Activated naive CD8-positive, alpha-beta T cell treated with anti-CD3 and anti-CD28 coated beads, Interleukin-2, amount 10 ng/mL, durations not matched to agents 7 days and 5 days (primary cell): ENCODE results near the gene RCOR1. TPM values are rescaled to one million over a fixed set of nuclear protein-coding genes. Genes with fewer than 3 reads are reported as not detected.
"Not testable (repeated sequence)": the region's sequence is repeated elsewhere in the genome, so short reads cannot be mapped to it uniquely, and the experiment has no call there.

Experiments
- ATAC-seq: fragments of 150-1000 bp; cut with Tn5 transposase; one replicate; pipeline ENCODE4 v1.10.0; 2021; ENCODE audit warnings: low read depth, moderate library complexity
- POLR2A ChIA-PET: fragments of 350-600 bp; sonication (Branson Sonifier 250); formaldehyde crosslinking; loops from one replicate; lab custom pipeline; 2021; ENCODE audit warnings: antibody characterized with exemption; lab: Charles Lee
- DNase-seq: peaks from one replicate; pipeline ENCODE4 v3.0.0; 2021
- H3K27ac Mint-ChIP-seq: one replicate; pipeline ENCODE4 v1.8.0; 2022; ENCODE audit warnings: mild to moderate bottlenecking, mixed read lengths
- H3K27me3 Mint-ChIP-seq: one replicate; pipeline ENCODE4 v1.8.0; 2022; ENCODE audit warnings: mild to moderate bottlenecking, moderate library complexity, mixed read lengths
- H3K36me3 Mint-ChIP-seq: one replicate; pipeline ENCODE4 v1.8.0; 2021; ENCODE audit warnings: mild to moderate bottlenecking, mixed read lengths
- H3K4me1 Mint-ChIP-seq: one replicate; pipeline ENCODE4 v1.8.0; 2021; ENCODE audit warnings: mixed read lengths
- H3K4me3 Mint-ChIP-seq: one replicate; pipeline ENCODE4 v1.8.0; 2022; ENCODE audit warnings: mild to moderate bottlenecking, moderate library complexity, mixed read lengths
- H3K9me3 Mint-ChIP-seq: one replicate; pipeline ENCODE4 v1.8.0; 2021; ENCODE audit warnings: mixed read lengths
- total RNA-seq, 2 experiments: library from RNA; stranded (reverse); gene quantifications; one replicate each; pipeline ENCODE4 v1.2.3, GENCODE V29; 2021

Gene RCOR1
- total RNA-seq, 2 experiments from 2014 or later, result 21.7 to 24.3 TPM

DNA sequence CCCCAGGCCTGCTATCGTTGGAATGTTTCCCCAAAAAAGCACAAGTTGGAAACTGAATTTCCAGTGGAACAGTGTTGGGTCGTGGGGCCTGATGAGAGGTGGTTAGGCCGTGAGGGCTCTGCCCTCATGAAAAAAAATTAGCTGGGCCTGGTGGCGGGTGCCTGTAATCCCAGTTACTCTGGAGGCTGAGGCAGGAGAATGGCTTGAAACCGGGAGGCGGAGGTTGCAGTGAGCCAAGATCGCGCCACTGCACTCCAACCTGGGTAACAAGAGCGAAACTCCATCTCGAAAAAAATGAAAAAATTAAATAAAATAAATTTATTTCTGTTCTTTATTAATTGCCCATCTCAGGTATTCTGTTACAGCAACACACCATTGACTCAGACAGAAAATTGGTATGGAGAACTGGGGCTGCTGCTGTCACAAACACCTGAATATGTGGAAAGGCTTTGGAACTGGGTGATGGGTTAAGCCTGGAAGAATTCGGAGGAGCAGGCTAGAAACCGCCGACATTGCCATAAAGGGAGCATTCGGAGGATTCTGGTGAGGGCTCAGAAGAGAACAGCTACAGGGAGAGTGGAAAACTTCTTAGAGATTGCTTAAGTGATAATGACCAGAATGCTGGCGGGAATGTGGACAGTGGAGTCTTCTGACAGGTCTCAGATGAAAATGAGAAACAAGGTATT is 17.1 kb upstream of the RCOR1 start:
- POLR2A ChIA-PET, result interaction anchor here (0.9 kb wide), 1 partner anchor 16 kb away, joined by 4 read pairs; no protein-coding TSS in a partner anchor
- Mint-ChIP-seq H3K4me1 (peaks cover 4% of the 10 kb centered on the region), H3K36me3 (no peaks in the 10 kb centered on the region), H3K9me3 (no peaks in the 10 kb centered on the region), H3K27me3 (peaks cover 3% of the 10 kb centered on the region), H3K4me3 (no peak overlapping the region), H3K27ac (no peak overlapping the region)
- DNase-seq (no peak), ATAC-seq (no peak)

DNA sequence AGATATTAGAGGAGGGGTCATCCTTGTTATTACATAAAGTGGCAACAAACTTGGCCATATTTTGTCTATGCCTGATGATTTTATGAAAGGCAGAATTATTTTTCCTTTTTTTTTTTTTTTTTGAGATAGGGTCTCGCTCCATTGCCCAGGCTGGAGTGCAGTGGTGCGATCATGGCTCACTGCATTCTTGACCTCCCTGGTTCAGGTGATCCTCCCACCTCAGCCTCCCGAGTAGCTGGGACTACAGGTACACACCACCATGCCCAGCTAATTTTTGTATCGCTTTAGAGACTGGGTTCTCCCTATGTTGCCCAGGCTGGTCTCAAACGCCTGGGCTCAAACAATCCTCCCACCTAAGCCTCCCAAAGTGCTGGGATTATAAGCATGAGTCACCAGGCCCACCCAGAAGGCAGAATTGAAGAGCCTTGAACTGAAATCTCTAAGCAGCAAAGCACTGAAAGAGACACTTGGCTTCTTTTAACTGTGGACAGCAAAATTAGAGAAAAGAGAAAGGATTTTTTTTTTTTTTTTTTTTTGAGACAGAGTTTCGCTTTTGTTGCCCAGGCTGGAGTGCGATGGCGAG is 16.5 kb upstream of the RCOR1 start:
- POLR2A ChIA-PET, H3K4me3 Mint-ChIP-seq, DNase-seq, ATAC-seq, H3K4me1 Mint-ChIP-seq, H3K9me3 Mint-ChIP-seq, H3K27me3 Mint-ChIP-seq, H3K27ac Mint-ChIP-seq, H3K36me3 Mint-ChIP-seq: not testable (repeated sequence)

DNA sequence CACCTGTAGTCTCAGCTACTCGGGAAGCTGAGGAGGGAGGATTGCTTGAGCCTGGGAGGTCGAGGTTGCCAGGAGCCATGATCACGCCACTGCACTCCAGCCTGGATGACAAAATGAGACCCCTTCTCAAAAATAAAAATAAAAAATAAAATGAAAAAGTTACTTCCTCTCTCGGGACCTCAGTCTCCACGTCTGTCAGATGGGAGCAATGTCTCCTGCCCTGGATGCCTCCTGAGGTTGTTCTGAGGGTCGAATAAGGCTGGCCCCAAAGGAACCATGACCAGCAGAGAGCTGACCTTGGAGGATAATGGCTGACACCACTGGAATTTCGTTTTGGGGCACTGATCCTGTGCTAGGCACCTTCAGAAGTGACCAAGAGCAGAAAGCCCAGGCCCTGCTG is 13.6 kb upstream of the RCOR1 start:
- Mint-ChIP-seq H3K4me3 (no peak overlapping the region), H3K36me3 (no peaks in the 10 kb centered on the region), H3K27ac (no peak overlapping the region), H3K4me1 (peaks cover 2% of the 10 kb centered on the region), H3K9me3 (no peaks in the 10 kb centered on the region), H3K27me3 (peaks cover 3% of the 10 kb centered on the region)
- DNase-seq (no peak), ATAC-seq (no peak)
- POLR2A ChIA-PET, result no interaction called here

DNA sequence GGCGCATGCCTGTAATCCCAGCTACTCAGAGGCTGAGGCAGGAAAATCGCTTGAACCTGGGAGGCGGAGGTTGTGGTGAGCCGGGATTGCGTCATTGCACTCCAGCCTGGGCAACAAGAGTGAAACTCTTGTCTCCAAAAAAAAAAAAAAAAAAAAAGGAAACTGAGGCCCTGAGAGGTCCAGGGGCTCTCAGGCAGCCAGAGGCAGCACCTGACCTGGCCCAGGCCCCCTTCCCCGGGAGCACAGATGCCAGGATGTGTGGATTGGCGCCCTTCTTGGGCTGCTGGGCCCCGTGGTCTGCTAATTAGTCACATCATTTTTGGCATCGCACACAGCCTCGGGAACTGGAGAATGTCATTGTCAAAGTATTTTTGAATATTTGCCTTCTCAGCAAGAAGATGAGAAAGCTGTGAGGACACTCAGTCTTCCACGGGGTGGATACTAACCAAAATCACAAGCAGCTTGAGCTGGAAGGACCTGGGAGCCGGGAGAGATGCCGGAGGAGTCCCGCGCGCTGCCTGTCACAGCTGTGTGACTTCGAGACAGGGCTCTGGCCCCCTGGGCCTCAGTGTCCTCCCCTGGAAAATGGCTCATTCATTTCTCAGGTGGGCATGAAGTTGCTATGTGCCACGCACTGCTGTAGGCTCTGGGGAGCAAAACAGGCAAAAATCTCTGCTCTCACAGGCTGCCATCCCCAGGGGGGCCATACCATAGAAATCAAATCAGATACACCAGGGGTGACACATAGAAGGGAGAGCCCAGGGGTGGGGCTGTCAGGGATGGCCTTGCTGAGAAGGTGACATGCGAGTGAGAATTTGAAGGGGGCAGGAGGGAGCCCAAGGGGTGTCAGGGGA is 12.5 kb upstream of the RCOR1 start:
- Mint-ChIP-seq H3K4me1 (no peaks in the 10 kb centered on the region), H3K27me3 (peaks cover 3% of the 10 kb centered on the region), H3K36me3 (no peaks in the 10 kb centered on the region), H3K27ac (no peak overlapping the region), H3K9me3 (no peaks in the 10 kb centered on the region), H3K4me3 (no peak overlapping the region)
- ATAC-seq (no peak), DNase-seq (no peak)
- POLR2A ChIA-PET, result interaction anchor here (0.7 kb wide), 1 partner anchor 8 kb away, joined by 3 read pairs; no protein-coding TSS in a partner anchor

DNA sequence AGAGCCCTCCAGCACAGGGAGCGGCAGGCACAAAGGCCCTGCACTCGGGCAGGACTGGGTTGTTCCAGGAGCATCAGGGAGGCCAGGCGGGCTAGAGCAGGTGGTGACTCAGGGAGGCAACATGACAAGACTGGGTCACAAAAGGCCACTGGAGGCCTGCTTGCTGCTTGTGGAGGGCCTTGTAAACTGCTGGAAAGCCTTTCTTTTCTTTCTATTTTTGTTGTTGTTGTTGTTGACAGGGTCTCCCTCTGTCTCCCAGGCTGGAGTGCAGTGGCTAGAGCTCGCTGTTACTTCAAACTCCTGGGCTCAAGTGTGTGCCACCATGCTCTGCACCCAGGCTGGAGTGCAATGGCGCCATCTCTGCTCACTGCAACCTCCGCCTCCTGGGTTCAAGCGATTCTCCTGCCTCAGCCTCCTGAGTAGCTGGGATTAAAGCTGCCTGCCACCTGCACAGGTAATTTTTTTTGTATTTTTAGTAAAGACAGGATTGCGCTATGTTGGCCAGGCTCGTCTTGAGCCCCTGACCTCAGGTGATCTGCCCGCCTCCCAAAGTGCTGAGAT is 11.8 kb upstream of the RCOR1 start:
- POLR2A ChIA-PET, result no interaction called here
- no peak for ATAC-seq
- H3K27me3 Mint-ChIP-seq, result peaks cover 3% of the 10 kb centered on the region
- no peaks in the 10 kb centered on the region for H3K9me3 Mint-ChIP-seq
- H3K4me1 Mint-ChIP-seq, result no peaks in the 10 kb centered on the region
- no peaks in the 10 kb centered on the region for H3K36me3 Mint-ChIP-seq
- H3K27ac Mint-ChIP-seq, result no peak overlapping the region
- DNase-seq, result no peak
- H3K4me3 Mint-ChIP-seq, result no peak overlapping the region

DNA sequence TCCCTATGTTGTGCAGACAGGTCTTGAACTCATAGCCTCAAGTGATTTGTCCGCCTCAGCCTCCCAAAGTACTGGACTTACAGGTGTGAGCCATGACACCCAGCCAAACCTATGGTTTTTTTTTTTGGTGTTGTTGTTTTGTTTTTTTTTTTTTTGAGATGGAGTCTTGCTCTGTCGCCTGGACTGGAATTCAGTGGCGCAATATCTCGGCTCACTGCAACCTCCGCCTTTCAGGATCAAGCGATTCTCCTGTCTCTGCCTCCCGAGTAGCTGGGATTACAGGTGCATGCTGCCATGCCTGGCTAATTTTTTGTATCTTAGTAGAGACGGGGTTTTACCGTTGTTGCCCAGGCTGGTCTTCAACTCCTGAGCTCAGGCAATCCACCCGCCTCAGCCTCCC is 11.3 kb upstream of the RCOR1 start:
- H3K36me3 Mint-ChIP-seq, result no peaks in the 10 kb centered on the region
- H3K9me3 Mint-ChIP-seq, result no peaks in the 10 kb centered on the region
- POLR2A ChIA-PET, result no interaction called here
- no peaks in the 10 kb centered on the region for H3K4me1 Mint-ChIP-seq
- H3K27me3 Mint-ChIP-seq, result peaks cover 3% of the 10 kb centered on the region
- no peak for DNase-seq
- no peak for ATAC-seq
- no peak overlapping the region for H3K4me3 Mint-ChIP-seq
- no peak overlapping the region for H3K27ac Mint-ChIP-seq

DNA sequence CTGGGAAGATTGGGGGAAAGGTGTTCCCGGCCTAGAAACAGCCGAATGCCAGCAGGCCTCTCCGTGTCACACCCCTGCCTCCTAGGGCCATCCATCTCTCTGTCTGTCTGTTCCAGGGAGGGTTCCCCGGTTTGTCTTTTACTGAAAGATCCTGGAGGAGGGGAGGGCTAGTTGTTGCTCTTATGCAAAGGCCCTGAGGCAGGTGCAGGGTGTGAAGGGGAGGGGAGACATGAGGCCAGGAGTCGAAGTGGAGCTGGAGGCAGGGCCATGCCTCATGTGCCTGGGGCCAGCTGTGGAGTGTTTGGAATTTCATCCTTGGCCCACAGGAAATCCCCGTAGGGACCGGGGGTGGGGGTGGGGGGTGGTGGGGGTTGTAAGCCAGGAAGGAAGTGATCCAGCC is 8.7 kb upstream of the RCOR1 start:
- POLR2A ChIA-PET, result no interaction called here
- Mint-ChIP-seq H3K4me1 (no peaks in the 10 kb centered on the region), H3K27me3 (peaks cover 8% of the 10 kb centered on the region), H3K9me3 (no peaks in the 10 kb centered on the region), H3K27ac (no peak overlapping the region), H3K36me3 (no peaks in the 10 kb centered on the region), H3K4me3 (no peak overlapping the region)
- DNase-seq (no peak), ATAC-seq (no peak)

DNA sequence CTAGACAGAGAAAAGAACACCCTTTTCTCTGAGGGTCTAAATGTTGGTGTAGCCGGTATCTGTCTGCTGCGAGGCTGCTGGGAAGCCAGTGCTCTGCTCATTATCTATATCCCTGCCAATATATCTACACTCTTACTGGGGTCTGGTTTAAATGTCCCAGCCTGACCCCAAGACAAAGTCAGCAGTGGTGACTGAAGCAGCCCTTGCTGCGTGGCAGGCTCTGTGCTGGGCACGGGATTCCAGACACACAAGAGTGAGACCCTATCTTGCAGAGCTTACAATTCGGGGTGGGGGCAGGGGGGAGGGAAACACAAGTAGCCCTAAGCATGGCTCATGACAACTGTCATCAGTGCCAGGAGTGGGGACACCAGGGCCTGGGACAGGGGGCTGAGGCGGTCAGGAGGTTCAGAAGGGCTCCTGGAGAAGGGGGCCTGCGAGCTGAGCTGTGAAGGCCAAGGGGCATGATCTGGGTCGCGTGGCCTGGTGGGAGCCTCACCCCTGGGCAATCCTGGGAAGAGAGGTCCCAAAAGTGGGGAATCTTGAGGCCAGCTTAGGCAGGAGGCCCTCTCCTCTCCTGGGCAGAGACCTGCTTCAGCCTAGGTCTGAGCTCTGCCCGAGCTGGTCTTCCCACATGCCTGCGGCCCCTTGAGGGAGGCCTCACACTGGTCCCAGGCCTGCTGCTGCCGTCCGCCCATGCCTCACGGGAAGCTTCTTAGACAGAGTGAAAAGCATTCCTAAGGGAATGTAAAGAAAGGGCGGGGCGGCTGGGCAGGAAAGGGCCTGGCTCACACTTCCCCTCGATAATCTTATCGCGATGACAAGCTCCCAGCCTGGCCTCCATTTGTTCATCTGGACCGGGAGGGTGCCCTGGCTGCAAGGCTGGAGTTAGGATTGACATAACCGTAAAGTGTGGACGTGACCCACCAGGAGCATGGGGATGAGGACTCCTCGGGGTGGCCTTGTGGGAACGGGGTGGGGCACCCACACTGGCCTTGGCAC is 7.3 kb upstream of the RCOR1 start:
- no peaks in the 10 kb centered on the region for H3K9me3 Mint-ChIP-seq
- POLR2A ChIA-PET, result interaction anchor here (0.6 to 0.8 kb wide), 2 partner anchors 14 to 267 kb away, joined by 3 to 4 read pairs; no protein-coding TSS in a partner anchor
- H3K4me3 Mint-ChIP-seq, result no peak overlapping the region
- no peak overlapping the region for H3K27ac Mint-ChIP-seq
- no peaks in the 10 kb centered on the region for H3K4me1 Mint-ChIP-seq
- no peak for DNase-seq
- H3K27me3 Mint-ChIP-seq, result peaks cover 8% of the 10 kb centered on the region
- no peak for ATAC-seq
- no peaks in the 10 kb centered on the region for H3K36me3 Mint-ChIP-seq

DNA sequence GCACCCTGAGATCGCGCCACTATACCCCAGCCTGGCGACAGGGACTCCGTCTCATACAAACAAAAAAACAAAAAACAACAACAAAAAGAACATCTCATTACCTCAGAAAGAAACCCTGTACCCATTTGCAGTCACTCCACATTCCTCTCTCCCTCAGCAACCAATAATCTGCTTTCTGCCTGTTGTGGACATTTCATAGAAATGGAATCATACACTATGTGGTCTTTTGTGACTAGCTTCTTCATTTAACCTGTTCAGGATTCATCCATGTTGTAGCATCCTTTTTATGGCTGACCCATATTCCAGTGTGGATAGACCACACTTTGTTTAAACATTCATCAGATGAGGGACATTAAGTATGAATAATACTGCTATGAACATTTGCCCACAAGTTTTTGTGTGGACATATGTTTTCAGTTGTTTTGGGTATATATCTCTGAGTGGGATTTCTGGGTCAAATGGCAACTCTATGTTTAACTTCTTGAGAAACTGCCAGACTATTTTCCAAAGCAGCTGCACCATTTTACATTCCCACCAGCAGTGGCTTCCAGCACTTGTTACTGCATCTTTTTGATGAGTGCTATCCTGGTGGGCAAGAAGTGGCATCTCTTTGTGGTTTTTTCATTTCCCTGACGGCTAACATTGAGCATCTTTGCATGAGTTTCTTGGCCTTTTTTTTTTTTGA is 5.9 kb upstream of the RCOR1 start:
- Mint-ChIP-seq H3K4me1 (no peaks in the 10 kb centered on the region), H3K27ac (no peak overlapping the region), H3K27me3 (peaks cover 8% of the 10 kb centered on the region), H3K9me3 (no peaks in the 10 kb centered on the region), H3K4me3 (no peak overlapping the region), H3K36me3 (no peaks in the 10 kb centered on the region)
- POLR2A ChIA-PET, result no interaction called here
- DNase-seq, result no peak
- no peak for ATAC-seq

DNA sequence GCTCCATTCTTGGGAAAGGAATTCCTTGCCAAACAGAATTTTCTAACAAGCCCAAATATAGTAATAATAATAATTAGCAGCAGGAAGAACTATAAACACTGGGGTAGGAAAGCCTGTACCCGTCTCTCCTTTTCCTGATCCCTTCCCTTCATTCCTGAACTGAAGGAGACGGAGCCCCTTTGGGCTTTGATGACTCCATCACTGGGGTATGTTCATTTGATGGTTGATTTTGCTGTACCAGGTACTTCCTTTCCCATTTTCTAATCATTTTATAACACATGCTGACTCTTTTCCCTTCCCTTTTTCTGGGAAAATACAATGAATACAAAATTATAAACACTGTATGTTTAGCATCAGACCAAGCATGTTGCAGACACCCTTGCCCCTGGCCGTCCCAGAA is 3.6 kb upstream of the RCOR1 start:
- POLR2A ChIA-PET, result no interaction called here
- Mint-ChIP-seq H3K27me3 (peaks cover 8% of the 10 kb centered on the region), H3K36me3 (peaks cover 2% of the 10 kb centered on the region), H3K4me1 (peaks cover 2% of the 10 kb centered on the region), H3K4me3 (no peak overlapping the region), H3K27ac (no peak overlapping the region), H3K9me3 (no peaks in the 10 kb centered on the region)
- ATAC-seq (no peak), DNase-seq (no peak)

DNA sequence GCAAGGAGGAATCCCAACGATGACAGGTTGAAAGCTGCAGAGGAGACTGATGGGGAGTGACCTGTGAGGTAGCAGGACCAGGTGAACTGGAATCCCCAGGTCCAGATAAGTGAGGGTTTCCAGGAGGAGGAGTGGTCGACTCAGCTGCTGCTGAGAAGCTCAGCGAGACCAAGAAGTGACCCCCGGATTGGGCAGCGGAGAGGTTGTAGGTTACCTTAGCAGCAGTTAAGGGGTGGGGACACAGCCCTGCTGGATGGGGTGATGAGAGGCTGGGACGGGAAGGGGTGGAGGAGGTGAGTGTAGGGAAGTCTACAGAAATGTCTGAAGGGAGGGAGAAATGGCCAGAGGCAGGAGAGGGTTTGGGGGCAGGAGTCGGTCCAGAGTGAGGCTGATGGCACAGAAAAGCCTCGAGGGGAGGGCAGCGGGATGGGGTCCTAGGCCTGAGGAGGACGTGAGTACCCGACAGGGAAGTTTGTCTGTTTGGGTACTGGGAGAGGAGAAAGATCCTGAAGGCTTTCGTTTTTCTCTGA is 2.6 kb upstream of the RCOR1 start:
- Mint-ChIP-seq H3K36me3 (peaks cover 2% of the 10 kb centered on the region), H3K9me3 (no peaks in the 10 kb centered on the region), H3K4me1 (peaks cover 12% of the 10 kb centered on the region), H3K4me3 (peak overlapping the region; percentile 2), H3K27me3 (peaks cover 8% of the 10 kb centered on the region), H3K27ac (no peak overlapping the region)
- DNase-seq, result no peak
- POLR2A ChIA-PET, result no interaction called here
- no peak for ATAC-seq

DNA sequence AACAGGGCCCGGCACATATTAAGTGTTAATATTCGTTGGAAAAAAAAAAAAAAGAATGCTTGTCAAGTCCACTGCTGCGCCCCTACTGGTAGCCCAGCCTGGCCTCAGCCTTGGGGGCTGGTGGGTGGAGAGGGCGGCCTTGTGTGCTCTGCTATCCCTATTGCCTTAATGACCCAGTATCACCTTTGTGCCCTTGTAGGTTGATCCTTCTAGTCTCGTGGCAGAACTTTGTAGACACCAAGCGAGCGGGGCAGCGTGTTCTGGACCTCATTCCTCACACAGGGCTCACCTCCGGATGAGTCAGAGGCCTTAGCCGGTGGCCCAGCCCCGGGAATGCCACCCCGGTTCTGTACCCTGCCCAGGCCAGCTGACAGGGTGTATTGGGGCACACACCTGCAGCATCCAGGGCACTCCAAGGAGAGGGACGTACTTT is 1.8 kb upstream of the RCOR1 start:
- Mint-ChIP-seq H3K27ac (no peak overlapping the region), H3K36me3 (peaks cover 2% of the 10 kb centered on the region), H3K9me3 (no peaks in the 10 kb centered on the region), H3K4me3 (peak overlapping the region; percentile 96), H3K27me3 (peaks cover 8% of the 10 kb centered on the region), H3K4me1 (peaks cover 17% of the 10 kb centered on the region)
- DNase-seq (peak; percentile 33), ATAC-seq (no peak)
- POLR2A ChIA-PET, result interaction anchor here (1.0 to 2.0 kb wide), 5 partner anchors 16 to 66 kb away, joined by 4 to 19 read pairs (median 7); no protein-coding TSS in a partner anchor
